PC-3 (cell line): Measurements from ENCODE around the gene GATA2.

Experiments
- CTCF ChIP-seq: fragments of 300-600 bp; sonication (generic); conservative IDR thresholded peaks from 2 replicates; pipeline ENCODE4 v1.5.1; 2017; ENCODE audit warnings: antibody characterized with exemption, low read depth, mild to moderate bottlenecking, low read length
- EZH2 ChIP-seq: fragments of 300-600 bp; sonication (generic); IDR thresholded peaks from one replicate; pipeline ENCODE4 v1.6.1; 2017; ENCODE audit warnings: antibody characterized with exemption, mild to moderate bottlenecking, low read length; ENCODE audit not compliant: unreplicated experiment
- EZH2phosphoT487 ChIP-seq: fragments of 300-600 bp; sonication (generic); IDR thresholded peaks from 2 replicates; pipeline ENCODE4 v1.6.1; 2018; ENCODE audit warnings: mild to moderate bottlenecking, antibody characterized with exemption, low read length, borderline replicate concordance

- TF ChIP-seq EZH2 = no peak
- TF ChIP-seq CTCF = no peak
- TF ChIP-seq EZH2phosphoT487 = no peak
Observed at GRCh38 chr3:128524374-128525299, 31.6 kb upstream of the GATA2 start.
